GM19099 (cell line): Measurements from ENCODE around the gene ADRA2B.

Experiments
- POLR2A ChIP-seq: IDR thresholded peaks from 3 replicates; pipeline ENCODE4 v1.6.1; 2011; ENCODE audit warnings: low read depth; ENCODE audit not compliant: insufficient read length; ENCODE audit errors: extremely low read depth

ADRA2B gene

GRCh38 chr2:96116424-96116878, at the start of gene ADRA2B:
Gene ADRA2B (minus strand): TSS chr2:96116571. CDS start chr2:96116149, 422 bp downstream.
- TF ChIP-seq POLR2A = no peak

- TF ChIP-seq POLR2A = peak; percentile 76
These were observed 48.3 kb upstream of the ADRA2B start for GRCh38 chr2:96164459-96165184.

- peak; percentile 68 for TF ChIP-seq POLR2A
These were observed 47.5 kb upstream of the ADRA2B start for GRCh38 chr2:96163768-96164429.

- TF ChIP-seq POLR2A = no peak
These were observed 47.0 kb upstream of the ADRA2B start for GRCh38 chr2:96163415-96163767.

- no peak for TF ChIP-seq POLR2A
These were observed 45.5 kb upstream of the ADRA2B start for GRCh38 chr2:96161898-96162297.

- TF ChIP-seq POLR2A = no peak
These were observed 42.9 kb upstream of the ADRA2B start for GRCh38 chr2:96159084-96159830.

- no peak for TF ChIP-seq POLR2A
These were observed 42.2 kb upstream of the ADRA2B start for GRCh38 chr2:96158554-96158940.

- TF ChIP-seq POLR2A = peak; percentile 74
These were observed 41.5 kb upstream of the ADRA2B start for GRCh38 chr2:96157649-96158553.

GRCh38 chr2:96156926-96157648, 40.7 kb upstream of the ADRA2B start:
- TF ChIP-seq POLR2A = no peak

- TF ChIP-seq POLR2A = no peak
These were observed 39.8 kb upstream of the ADRA2B start for GRCh38 chr2:96156011-96156820.

GRCh38 chr2:96154506-96155380, 38.4 kb upstream of the ADRA2B start:
- TF ChIP-seq POLR2A = no peak

- no peak for TF ChIP-seq POLR2A
These were observed 37.6 kb upstream of the ADRA2B start for GRCh38 chr2:96153991-96154431.
